22Rv1 (cell line): ENCODE results near the gene KRTAP10-4.

ENCODE experiments used
- CTCF ChIP-seq: fragments of 450-650 bp; IDR thresholded peaks from 2 replicates; pipeline ENCODE4 v1.5.1; 2017; ENCODE audit warnings: mild to moderate bottlenecking
- ZFX ChIP-seq: fragments of 450-650 bp; IDR thresholded peaks from 2 replicates; pipeline ENCODE4 v1.6.1; 2017; ENCODE audit warnings: antibody characterized with exemption, borderline replicate concordance

- TF ChIP-seq CTCF (no peak), ZFX (no peak)
Observed at GRCh38 chr21:44613386-44614155, 40.0 kb downstream of the KRTAP10-4 start.
